Loucy (cell line): Measurements from ENCODE around the gene GLG1.

Source experiments
- H2AFZ ChIP-seq: fragments of 200-600 bp; sonication (generic); 2 replicates; pipeline ENCODE4 v1.6.0; 2016; ENCODE audit warnings: antibody characterized with exemption, mild to moderate bottlenecking, low read length, moderate library complexity
- H3F3A ChIP-seq: fragments of 200-600 bp; 2 replicates; pipeline ENCODE4 v1.6.0; 2016; ENCODE audit warnings: antibody characterized with exemption, low read depth, mild to moderate bottlenecking
- H3K27me3 ChIP-seq: fragments of 200-600 bp; sonication (generic); 2 replicates; pipeline ENCODE4 v1.6.1; 2014; ENCODE audit warnings: low read length, mild to moderate bottlenecking; ENCODE audit not compliant: insufficient read depth, poor library complexity, severe bottlenecking
- H3K36me3 ChIP-seq: fragments of 200-600 bp; sonication (generic); 2 replicates; pipeline ENCODE4 v1.6.1; 2016; ENCODE audit warnings: low read length; ENCODE audit not compliant: insufficient read depth
- H3K4me1 ChIP-seq: fragments of 200-600 bp; sonication (generic); 2 replicates; pipeline ENCODE4 v1.5.1; 2014; ENCODE audit warnings: low read length, mild to moderate bottlenecking; ENCODE audit not compliant: insufficient read depth, poor library complexity, severe bottlenecking
- H3K4me2 ChIP-seq: fragments of 200-600 bp; sonication (generic); 2 replicates; pipeline ENCODE4 v1.6.0; 2014; ENCODE audit warnings: antibody characterized with exemption, low read length, low read depth, mild to moderate bottlenecking; ENCODE audit not compliant: poor library complexity, severe bottlenecking
- H3K4me3 ChIP-seq: fragments of 200-600 bp; sonication (generic); 2 replicates; pipeline ENCODE4 v1.5.1; 2014; ENCODE audit warnings: low read length, mild to moderate bottlenecking, mixed read lengths; ENCODE audit not compliant: poor library complexity, severe bottlenecking
- H3K79me2 ChIP-seq: fragments of 200-600 bp; sonication (generic); 2 replicates; pipeline ENCODE4 v1.6.1; 2014; ENCODE audit warnings: low read length; ENCODE audit not compliant: insufficient read depth
- H3K9ac ChIP-seq: fragments of 200-600 bp; sonication (generic); 2 replicates; pipeline ENCODE4 v1.6.0; 2014; ENCODE audit warnings: mild to moderate bottlenecking, low read depth, low read length, moderate library complexity; ENCODE audit not compliant: poor library complexity, severe bottlenecking
- H3K9me2 ChIP-seq: fragments of 200-600 bp; sonication (generic); replicated peaks from 2 replicates; pipeline ENCODE4 v1.6.1; 2016; ENCODE audit warnings: low read depth, low read length, mixed read lengths
- H3K9me3 ChIP-seq: fragments of 200-600 bp; sonication (generic); 2 replicates; pipeline ENCODE4 v1.6.1; 2014; ENCODE audit warnings: mild to moderate bottlenecking, antibody characterized with exemption, low read length, low read depth; ENCODE audit not compliant: insufficient read depth
- H4K20me1 ChIP-seq: fragments of 200-600 bp; sonication (generic); 2 replicates; pipeline ENCODE4 v1.6.0; 2014; ENCODE audit warnings: antibody characterized with exemption, low read length, mild to moderate bottlenecking; ENCODE audit not compliant: insufficient read depth, poor library complexity, severe bottlenecking
- CTCF ChIP-seq: fragments of 200-600 bp; sonication (generic); conservative IDR thresholded peaks from 2 replicates; pipeline ENCODE4 v1.5.1; 2014; ENCODE audit warnings: mild to moderate bottlenecking, antibody characterized with exemption, low read length
- EZH2phosphoT487 ChIP-seq: fragments of 200-600 bp; IDR thresholded peaks from 2 replicates; pipeline ENCODE4 v1.6.1; 2018; ENCODE audit warnings: antibody characterized with exemption, mild to moderate bottlenecking, moderate library complexity, borderline replicate concordance

GLG1 gene

GRCh38 chr16:74575175-74575806 is 31.6 kb downstream of the GLG1 start:
- Histone ChIP-seq H3K4me1 (no peaks in the 10 kb centered on the region), H3K27me3 (no peaks in the 10 kb centered on the region), H3K36me3 (no peaks in the 10 kb centered on the region), H3K9me3 (no peaks in the 10 kb centered on the region), H3K79me2 (peaks cover 85% of the 10 kb centered on the region), H3F3A (no peaks in the 10 kb centered on the region), H3K4me2 (no peak overlapping the region), H3K4me3 (no peak overlapping the region), H3K9me2 (no peaks in the 10 kb centered on the region), H2AFZ (no peak overlapping the region), H3K9ac (no peak overlapping the region), H4K20me1 (peaks cover 18% of the 10 kb centered on the region)
- TF ChIP-seq CTCF (0 out of 2 replicates have a peak, but pooled peaks have one; percentile 17), EZH2phosphoT487 (no peak)

GRCh38 chr16:74574146-74574545 is 32.8 kb downstream of the GLG1 start:
- H3K9ac ChIP-seq: no peak overlapping the region
- H3K4me3 ChIP-seq: no peak overlapping the region
- no peaks in the 10 kb centered on the region for H3K36me3 ChIP-seq
- TF ChIP-seq EZH2phosphoT487 (no peak), CTCF (no peak)
- H3K9me3 ChIP-seq: no peaks in the 10 kb centered on the region
- peaks cover 86% of the 10 kb centered on the region for H3K79me2 ChIP-seq
- H4K20me1 ChIP-seq: peaks cover 22% of the 10 kb centered on the region
- no peaks in the 10 kb centered on the region for H3K27me3 ChIP-seq
- no peak overlapping the region for H2AFZ ChIP-seq
- no peaks in the 10 kb centered on the region for H3K9me2 ChIP-seq
- H3F3A ChIP-seq: no peaks in the 10 kb centered on the region
- H3K4me1 ChIP-seq: no peaks in the 10 kb centered on the region
- H3K4me2 ChIP-seq: no peak overlapping the region

GRCh38 chr16:74573622-74574021 is 33.3 kb downstream of the GLG1 start:
- H3K4me1 ChIP-seq: no peaks in the 10 kb centered on the region

More at GRCh38 chr16:74573622-74574021, 33.3 kb downstream of the GLG1 start:
- Histone ChIP-seq H3K79me2 (peaks cover 86% of the 10 kb centered on the region), H3K9me3 (no peaks in the 10 kb centered on the region), H3K9ac (no peak overlapping the region), H4K20me1 (peaks cover 27% of the 10 kb centered on the region), H3K36me3 (no peaks in the 10 kb centered on the region), H3K4me2 (no peak overlapping the region), H3K4me3 (no peak overlapping the region), H3K27me3 (no peaks in the 10 kb centered on the region), H3F3A (no peaks in the 10 kb centered on the region), H3K9me2 (no peaks in the 10 kb centered on the region), H2AFZ (no peak overlapping the region)
- no peak for TF ChIP-seq CTCF
- no peak for TF ChIP-seq EZH2phosphoT487
